Body of pancreas (tissue), 4 donors: Measurements from ENCODE around the gene SERPINI1.

Source experiments
- CTCF ChIP-seq, 7 experiments: fragments of 450-650 bp in 4 of 7; fragments of 200-600 bp in 3 of 7; sonication (generic) in 3 of 7; IDR thresholded peaks; one replicate each; pipeline ENCODE4 v1.5.1; 2016 to 2019; ENCODE audit warnings: antibody characterized with exemption in 7 of 7
- POLR2A ChIP-seq, 3 donors: fragments of 450-650 bp; IDR thresholded peaks; one replicate each; pipeline ENCODE4 v1.6.1; 2016; ENCODE audit warnings: antibody characterized with exemption in 3 of 3, mild to moderate bottlenecking in 2 of 3

DNA sequence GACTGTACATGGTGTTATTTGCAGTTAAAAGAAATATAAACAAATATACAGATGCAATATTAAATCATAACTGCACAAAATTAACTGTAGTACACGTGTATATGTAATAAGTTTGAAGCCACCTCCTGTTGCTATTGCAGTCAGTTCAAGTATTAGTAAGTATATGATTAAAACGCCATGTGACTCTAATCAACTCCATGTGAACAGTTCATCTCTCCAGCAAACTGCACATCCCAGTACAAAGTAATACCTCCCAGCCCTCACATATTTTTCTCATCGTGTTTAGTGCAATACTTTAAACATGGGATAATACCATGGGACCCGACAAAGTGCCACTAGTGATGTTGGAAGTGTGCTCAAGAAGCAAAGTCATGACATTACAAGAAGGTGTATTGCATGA is 35.5 kb upstream of the SERPINI1 start:
- TF ChIP-seq CTCF (IDR thresholded peaks at IDR 0.05) (no peak), POLR2A (IDR thresholded peaks at IDR 0.05) (no peak)
